Measurements from ENCODE around the gene DNAJC18. TPM values are rescaled to one million over a fixed set of nuclear protein-coding genes. Genes with fewer than 3 reads are reported as not detected.

Gene DNAJC18
- total RNA-seq, 1 experiment from 2014 or later, result 4.4 TPM

DNA sequence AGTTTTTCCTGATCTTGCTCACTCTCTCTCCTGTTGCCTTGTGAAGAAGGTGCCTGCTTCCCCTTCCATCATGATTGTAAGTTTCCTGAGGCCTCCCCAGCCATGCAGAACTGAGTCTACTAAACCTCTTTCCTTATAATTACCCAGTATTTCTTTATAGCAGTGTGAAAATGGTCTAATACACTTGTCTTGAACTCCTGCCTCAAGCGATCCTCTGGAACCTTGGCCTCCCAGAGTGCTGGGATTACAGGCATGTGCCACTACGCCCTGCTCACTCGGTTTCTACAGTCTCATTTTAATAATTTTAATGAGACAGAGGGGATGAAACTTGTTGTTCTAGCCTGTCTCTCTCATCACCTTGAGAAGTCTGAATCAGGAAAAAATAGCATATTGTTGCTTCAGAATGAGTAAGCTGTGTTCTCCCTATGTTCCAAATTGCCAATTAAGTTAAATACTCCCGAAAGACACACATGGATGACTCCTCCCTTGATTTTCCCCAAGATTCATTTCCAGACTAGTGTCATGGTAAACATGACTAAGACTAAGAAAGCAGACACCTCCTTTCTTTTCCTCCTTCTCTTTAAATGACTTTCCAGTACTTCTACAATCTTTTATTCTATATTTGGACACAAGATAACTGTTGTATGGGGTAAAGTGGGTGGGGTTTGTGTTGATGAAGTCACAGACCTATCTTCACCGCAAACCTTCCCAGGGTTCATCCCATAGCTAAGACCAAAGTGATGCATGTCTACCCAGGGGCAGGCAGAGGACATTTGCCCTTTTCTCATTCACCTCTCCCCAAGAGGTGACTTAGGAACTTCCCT is 7.8 kb upstream of the DNAJC18 start:
- Histone ChIP-seq H3K4me2 (ENCODE audit: low read length) (no peak overlapping the region), H4K20me1 (ENCODE audit: low read length) (no peaks in the 10 kb centered on the region), H3K4me1 (ENCODE audit: insufficient read depth, low read length) (peaks cover 9% of the 10 kb centered on the region), H3K4me3 (ENCODE audit: low read length) (no peak overlapping the region), H3K36me3 (ENCODE audit: low read depth, low read length) (no peaks in the 10 kb centered on the region), H3K9ac (ENCODE audit: low read length) (no peak overlapping the region), H3K9me3 (ENCODE audit: low read length) (no peaks in the 10 kb centered on the region), H3K79me2 (ENCODE audit: low read length) (no peaks in the 10 kb centered on the region), H3K9me2 (replicated peaks; ENCODE audit: low read length) (no peaks in the 10 kb centered on the region), H3K27ac (ENCODE audit: low read length) (no peak overlapping the region), H3K27me3 (ENCODE audit: low read length) (no peaks in the 10 kb centered on the region), H2AFZ (ENCODE audit: low read length) (no peak overlapping the region), H3F3A (ENCODE audit: low read length, unreplicated experiment) (no peaks in the 10 kb centered on the region)
- BruUV-seq (replicated peaks), result no TSS peak
- peak; percentile 4 for DNase-seq
- CTCF ChIA-PET, result no interaction called here
- intact Hi-C loops (cut with micrococcal nuclease), result no loop called here
- POLR2A ChIA-PET (ENCODE audit: unreplicated experiment), result no interaction called here
- no peak; the same call in 1 of the 2 replicates for ATAC-seq
- no peak for TF ChIP-seq EZH2phosphoT487 (IDR thresholded peaks at IDR 0.05; ENCODE audit: borderline replicate concordance, low read length)
- TF ChIP-seq EZH2 (IDR thresholded peaks at IDR 0.05; ENCODE audit: low read length, unreplicated experiment), result no peak
- no peak for TF ChIP-seq CTCF (conservative IDR thresholded peaks at IDR 0.05; ENCODE audit: low read depth, low read length)

DNA sequence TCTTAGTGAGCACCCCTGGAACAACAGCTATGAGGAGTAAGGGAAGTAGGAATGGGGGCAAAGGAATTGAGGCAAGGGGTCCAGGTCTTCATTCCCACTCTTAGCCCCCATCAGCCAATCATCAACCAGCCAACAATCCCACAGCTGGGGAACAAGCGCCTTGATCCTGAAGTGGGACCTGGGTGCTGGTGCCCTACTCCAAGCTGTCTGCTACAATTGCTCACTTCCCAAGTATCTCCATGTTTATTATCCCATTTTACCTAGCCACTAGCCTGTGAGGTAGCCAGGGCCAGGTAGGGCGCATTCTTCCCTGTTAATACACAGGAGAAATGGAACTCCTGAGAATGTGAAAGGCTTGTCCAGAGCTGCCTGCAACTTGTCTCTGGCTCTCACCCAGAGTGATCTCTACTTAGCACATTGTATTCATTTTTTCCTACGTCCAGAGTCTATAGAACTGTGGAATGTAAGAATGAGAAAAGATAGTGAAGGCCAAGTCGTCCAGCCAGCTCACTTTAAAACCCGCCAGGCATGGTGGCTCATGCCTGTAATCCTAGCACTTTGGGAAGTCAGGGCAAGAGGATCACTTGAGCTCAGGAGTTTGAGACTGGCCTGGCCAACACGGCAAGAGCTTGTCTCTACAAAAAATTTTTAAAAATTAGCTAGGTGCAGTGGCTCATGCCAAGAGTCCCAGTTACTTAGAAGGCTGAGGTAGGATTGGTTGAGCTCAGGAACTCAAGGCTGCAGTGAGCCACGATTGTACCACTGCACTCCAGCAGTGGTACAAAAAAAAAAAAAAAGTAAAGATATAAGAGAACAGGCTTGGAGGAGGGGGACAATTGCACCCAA is 6.2 kb upstream of the DNAJC18 start:
- TF ChIP-seq EZH2 (IDR thresholded peaks at IDR 0.05; ENCODE audit: low read length, unreplicated experiment) (no peak), EZH2phosphoT487 (IDR thresholded peaks at IDR 0.05; ENCODE audit: borderline replicate concordance, low read length) (no peak), CTCF (conservative IDR thresholded peaks at IDR 0.05; ENCODE audit: low read depth, low read length) (no peak)
- ATAC-seq (no peak), DNase-seq (no peak)
- no peak overlapping the region for H3K27ac ChIP-seq (ENCODE audit: low read length)
- no peaks in the 10 kb centered on the region for H3F3A ChIP-seq (ENCODE audit: low read length, unreplicated experiment)
- CTCF ChIA-PET, result no interaction called here
- H3K4me2 ChIP-seq (ENCODE audit: low read length), result no peak overlapping the region
- H2AFZ ChIP-seq (ENCODE audit: low read length), result no peak overlapping the region
- intact Hi-C loops (cut with micrococcal nuclease), result no loop called here
- H3K27me3 ChIP-seq (ENCODE audit: low read length), result no peaks in the 10 kb centered on the region
- no peaks in the 10 kb centered on the region for H3K79me2 ChIP-seq (ENCODE audit: low read length)
- H4K20me1 ChIP-seq (ENCODE audit: low read length), result no peaks in the 10 kb centered on the region
- no peak overlapping the region for H3K4me3 ChIP-seq (ENCODE audit: low read length)
- no peaks in the 10 kb centered on the region for H3K9me3 ChIP-seq (ENCODE audit: low read length)
- no TSS peak for BruUV-seq (replicated peaks)
- H3K4me1 ChIP-seq (ENCODE audit: insufficient read depth, low read length), result peaks cover 9% of the 10 kb centered on the region
- H3K36me3 ChIP-seq (ENCODE audit: low read depth, low read length), result no peaks in the 10 kb centered on the region
- no peaks in the 10 kb centered on the region for H3K9me2 ChIP-seq (replicated peaks; ENCODE audit: low read length)
- no peak overlapping the region for H3K9ac ChIP-seq (ENCODE audit: low read length)
- POLR2A ChIA-PET (ENCODE audit: unreplicated experiment), result no interaction called here

Data from PC-3 (cell line).